ENCODE results near the gene OVOL3.
"Not testable (repeated sequence)": the region's sequence is repeated elsewhere in the genome, so short reads cannot be mapped to it uniquely, and the experiment has no call there.

The OVOL3 gene

DNA sequence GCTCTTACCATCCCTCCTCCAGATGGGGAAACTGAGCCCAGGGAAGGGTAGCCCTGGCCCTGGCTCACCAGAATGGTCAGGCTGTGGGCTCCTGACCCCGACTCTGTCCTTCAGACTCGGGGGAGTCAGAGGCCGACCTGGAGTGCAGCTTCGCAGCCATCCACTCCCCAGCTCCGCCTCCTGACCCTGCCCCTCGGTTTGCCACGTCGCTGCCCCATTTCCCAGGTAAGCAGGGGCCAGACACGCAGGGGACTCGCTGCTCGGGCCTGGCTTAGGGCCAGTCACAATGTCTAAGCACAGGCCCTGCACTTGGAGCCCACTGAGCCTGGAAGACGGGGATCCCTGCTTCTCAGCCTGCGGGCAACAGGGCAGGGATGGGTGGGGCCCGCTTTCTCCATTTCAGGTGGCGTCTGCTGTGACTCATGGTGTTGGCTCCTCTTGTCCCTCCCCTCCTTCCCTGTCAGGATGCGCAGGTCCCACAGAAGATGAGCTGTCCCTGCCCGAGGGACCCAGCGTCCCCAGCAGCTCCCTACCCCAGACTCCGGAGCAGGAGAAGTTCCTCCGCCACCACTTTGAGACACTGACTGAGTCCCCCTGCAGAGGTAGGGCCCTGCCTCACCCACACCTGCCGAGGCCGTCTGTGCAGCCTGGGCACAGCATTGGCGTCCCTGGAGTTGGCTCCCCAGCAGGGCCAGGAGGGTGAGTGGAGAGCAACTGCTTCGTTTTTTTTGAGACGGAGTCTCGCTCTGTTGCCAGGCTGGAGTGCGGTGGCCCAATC is 9.2 kb upstream of the OVOL3 start:
- DNase-seq = no peak

DNA sequence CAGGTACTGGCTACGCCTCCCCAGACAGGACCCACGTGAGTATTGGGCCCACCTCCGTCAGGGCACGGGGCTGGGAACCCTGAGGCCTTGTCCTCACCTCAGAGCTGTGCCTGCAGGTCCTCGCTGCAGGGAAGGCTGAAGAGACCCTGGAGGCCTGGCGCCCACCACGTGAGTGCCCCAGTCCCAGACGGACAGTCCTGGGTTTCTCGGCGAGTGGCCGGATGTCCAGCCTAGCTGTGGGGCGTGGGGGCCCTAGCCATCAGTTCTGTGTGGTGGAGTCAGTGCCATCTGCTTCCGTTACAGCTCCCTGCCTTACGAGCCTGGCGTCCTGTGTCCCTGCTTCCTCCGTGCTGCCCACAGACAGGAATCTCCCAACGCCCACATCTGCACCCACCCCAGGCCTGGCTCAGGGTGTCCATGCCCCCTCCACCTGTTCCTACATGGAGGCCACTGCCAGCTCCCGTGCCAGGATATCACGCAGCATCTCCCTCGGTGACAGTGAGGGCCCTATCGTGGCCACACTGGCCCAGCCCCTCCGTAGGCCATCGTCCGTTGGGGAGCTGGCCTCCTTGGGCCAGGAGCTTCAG is 7.8 kb upstream of the OVOL3 start:
- no peak for DNase-seq

DNA sequence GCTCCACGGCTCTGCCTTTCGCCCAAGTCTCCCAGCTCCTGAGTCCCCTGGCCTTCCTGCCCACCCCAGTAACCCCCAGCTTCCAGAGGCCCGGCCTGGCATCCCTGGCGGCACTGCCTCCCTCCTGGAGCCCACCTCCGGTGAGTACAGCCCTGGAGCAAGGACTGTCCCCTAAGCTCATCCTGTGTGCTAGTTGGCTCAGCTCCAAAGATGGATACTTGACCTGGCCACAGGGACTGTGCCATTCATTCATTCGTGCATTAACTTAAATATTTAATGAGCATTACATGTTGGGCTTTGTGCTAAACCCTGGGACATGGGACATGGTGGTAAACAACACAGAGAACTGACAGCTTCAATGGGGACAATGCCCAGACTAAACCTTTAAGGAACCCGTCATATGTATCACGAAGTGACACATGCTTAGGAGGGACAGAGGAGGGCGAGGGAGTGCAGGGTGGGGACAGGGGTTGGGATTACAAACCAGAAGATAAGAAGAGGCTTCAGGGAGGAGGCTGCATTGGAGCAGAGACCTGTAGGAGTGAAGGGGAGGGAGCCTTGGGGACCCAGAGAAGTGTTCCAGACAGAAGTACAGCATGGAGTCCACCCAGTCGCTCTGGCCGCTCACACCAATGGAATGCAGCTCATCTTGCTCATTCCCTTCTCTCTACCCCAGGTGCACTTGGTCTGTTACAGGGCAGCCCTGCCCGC is 6.9 kb upstream of the OVOL3 start:
- no peak for DNase-seq

DNA sequence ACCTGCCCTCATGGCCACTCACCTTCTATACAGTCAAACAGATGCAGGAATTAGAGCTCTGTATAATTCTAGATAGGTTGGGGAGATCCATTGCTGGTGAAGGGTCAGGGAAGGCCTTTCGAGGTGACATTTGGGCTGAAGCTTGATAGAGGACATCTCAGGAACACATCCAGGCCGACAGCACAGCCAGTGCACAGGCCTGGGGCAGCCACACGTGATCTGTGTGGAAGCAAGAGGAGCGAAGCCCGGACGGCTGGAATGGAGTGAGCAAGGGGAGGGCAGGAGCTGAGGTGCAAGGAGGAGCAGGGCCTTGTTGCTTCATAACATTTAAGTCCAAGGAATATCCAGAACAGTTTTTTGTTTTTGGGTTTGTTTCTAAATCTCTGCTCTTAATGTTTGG is 4.5 kb upstream of the OVOL3 start:
- DNase-seq = no peak

DNA sequence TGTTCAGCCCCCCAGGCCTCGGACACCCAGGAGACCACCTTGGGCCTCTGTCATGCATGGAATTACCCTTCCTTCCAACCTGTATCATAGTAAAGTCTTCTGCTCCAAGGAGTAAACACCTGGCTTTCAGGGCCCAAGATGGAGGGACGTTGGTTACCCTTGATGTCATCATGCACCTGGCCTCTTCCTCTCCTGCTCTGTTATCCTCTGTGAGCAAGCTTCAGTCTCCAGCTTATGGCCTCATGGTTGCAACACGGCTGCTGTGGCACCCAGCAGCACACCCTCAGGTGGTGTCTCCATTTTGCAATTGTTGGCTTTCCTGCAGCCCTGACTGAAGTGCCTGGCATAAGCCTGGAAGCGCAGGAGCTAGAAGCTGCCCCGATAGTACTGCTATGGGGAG is 4.0 kb upstream of the OVOL3 start:
- no peak for DNase-seq

DNA sequence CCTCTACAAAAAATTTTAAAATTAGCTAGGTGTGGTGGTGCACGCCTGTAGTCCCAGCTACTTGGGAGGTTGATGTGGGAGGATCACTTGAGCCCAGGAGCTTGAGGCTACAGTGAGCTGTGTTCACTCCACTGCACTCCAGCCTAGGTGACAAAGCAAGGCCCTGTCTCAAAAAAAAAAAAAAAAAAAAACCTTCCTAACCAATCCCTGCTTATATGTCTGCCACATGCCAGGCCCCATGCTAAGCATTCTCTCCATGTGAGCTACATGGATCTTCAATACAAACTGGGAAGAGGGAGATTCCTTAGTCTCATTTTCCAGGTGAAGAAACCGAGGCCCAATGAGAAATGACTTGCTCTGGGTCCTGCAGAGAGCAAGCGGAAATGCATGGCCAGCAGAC is 2.3 kb upstream of the OVOL3 start:
- DNase-seq = no peak

DNA sequence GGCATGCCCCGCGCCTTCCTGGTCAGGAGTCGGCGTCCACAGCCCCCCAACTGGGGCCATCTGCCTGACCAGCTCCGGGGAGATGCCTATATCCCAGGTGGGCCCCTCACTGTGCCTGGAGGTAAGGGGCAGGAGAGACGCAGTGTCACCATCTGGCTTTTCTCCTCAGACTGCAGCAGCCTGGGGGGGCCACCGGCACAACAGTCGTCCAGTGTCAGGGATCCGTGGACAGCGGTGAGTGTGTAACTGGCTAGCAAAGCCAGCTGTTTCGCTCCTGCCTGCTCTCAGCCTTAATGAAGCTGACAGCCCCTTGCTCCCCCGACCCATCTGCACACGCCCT is 227 bp downstream of the OVOL3 start:
- DNase-seq = no peak

DNA sequence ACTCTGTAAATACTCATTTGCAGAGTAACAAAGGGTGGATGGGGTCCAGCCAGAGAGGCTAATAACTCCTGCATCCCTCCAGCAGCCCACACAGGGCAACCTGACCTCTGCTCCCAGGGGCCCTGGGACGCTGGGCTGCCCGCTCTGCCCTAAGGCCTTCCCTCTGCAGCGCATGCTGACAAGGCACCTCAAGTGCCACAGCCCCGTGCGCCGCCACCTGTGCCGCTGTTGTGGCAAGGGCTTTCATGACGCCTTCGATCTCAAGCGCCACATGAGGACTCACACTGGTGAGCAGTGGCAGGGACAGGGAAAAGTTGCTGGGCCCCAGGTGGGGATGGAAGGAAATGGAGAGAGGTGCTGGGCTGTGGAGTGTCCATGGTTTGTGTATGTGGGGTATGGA is 1.7 kb downstream of the OVOL3 start:
- DNase-seq = no peak

DNA sequence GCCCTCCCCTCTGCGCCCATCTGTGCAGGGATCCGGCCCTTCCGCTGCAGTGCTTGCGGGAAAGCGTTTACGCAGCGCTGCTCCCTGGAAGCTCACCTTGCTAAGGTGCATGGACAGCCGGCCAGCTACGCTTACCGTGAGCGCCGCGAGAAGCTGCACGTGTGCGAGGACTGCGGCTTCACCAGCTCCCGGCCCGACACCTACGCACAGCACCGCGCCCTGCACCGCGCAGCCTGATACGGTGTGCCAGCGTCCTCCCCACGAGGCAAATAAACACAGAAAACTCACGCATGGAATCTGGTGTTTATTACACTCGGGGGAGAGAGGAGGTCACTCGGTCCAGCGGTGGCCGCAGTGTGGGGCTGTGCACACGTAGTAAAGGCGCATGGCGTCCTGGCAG is 2.5 kb downstream of the OVOL3 start:
- no peak for DNase-seq

DNA sequence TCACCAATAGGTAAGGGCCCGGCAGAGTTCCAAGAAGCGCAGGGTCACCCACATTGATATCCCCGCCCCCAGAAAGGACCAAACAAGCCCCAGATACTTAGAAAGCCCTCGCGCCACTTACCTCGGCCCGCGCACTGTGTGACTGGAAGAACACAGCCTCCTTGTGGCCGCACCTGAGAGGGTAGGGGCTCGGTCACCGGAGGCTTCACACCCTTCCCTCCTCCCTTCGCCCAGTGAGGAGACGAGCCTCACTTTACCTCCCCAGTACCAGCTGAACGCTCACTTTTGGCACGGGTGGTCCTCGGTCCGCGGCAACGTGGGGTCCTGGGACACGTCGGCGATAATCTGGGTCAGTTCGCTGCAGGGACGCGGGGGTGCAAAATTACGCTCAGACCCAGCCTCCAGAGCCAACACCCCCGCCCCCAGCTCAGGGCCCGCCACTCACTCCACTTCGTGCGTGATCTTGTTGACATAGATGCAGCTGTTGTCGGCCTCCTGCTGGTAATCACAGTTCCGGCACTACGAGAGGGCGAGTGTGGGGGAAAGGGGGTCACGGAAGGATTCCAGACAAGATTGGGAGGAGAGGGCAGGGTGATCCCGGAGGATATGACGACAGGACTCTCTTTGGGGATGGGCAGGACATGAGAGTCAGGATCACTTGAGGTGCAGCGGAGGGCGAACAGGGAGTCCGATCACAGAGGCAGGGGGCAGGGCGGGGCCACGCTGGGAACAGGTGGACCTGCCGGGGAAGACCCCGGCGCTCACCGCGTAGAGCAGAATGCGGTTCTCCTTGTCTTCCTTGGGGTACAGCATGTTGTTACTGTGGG is 3.2 kb downstream of the OVOL3 start:
- DNase-seq = peak in 2 of 3 donors; percentile 21 to 23

DNA sequence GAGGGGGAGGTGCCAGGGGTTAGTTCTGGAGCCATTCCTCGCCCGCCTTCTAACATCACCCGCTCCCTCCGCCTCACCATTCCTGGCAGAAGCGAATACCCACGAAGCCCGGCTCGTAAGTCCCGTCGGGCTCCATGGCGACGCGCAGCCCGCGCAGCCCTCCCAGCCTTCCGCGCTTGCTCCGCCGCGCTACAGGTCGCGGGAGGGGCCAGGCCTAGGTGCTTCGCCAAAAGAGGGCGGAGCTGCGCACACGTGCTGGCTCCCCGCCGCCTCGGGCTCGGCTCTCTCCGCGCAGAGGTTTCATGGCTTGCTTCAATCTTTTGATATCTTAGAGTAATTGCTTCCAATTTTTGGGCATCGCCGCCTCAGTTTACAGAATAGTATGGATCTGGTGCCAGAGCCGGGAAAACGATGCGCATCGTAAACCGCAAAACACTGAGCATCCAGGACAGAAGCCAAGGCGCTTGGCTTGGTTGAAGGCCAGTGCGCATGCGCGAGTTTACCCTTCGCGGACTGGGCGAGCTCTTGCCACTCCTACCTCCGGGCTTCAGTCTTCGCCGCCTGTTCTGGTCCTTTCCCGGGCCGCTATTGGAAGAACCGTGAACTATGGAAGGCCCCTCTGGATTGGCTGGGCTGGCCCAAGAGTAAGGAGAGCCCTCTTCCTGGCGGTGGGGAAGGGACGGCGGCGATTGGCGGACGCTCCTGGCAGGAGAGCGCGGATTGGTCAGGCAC is 3.9 kb downstream of the OVOL3 start, which contains the start of gene POLR2I:
TSS of gene POLR2I (minus strand) at position 155 of the 732 bp plus-strand sequence. CDS start at position 136, 19 bp downstream.
- DNase-seq = peak; percentile 99 to 100 (median 100)

DNA sequence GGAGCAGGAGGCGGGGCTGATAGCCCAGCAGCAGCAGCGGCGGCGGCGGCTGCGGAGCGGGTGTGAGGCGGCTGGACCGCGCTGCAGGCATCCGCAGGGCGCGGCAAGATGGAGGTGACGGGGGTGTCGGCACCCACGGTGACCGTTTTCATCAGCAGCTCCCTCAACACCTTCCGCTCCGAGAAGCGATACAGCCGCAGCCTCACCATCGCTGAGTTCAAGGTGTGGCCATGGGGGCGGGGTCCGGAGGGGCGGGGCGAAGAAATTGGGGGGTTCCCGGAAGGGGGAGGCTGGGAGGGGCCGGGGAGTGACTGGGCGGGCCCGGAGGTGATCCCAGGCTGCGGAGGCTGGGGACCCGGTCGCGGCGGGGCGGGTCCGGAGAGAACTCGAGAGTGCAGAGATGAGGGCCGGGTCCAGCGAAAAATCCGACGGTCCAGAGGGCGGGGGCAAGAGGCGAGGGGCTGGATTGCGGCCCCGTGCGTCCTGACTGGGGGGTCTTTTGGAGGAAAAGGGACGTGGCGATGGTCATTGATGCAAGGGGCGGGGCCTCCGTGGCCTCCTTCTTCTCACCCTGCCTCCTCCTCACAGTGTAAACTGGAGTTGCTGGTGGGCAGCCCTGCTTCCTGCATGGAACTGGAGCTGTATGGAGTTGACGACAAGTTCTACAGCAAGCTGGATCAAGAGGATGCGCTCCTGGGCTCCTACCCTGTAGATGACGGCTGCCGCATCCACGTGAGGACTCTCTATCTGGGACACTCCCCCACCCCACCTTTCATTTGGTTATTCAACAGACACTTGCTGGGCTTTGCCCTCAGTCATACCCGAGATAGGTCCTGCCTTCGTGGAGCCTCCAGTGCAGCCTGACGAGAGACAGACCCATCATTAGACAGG is 4.8 kb downstream of the OVOL3 start, which contains the start of gene TBCB:
TSS of gene TBCB (plus strand) at position 16 of the 891 bp plus-strand sequence. CDS start at position 109, 93 bp downstream.
- DNase-seq = peak; percentile 73 to 94 (median 88)

DNA sequence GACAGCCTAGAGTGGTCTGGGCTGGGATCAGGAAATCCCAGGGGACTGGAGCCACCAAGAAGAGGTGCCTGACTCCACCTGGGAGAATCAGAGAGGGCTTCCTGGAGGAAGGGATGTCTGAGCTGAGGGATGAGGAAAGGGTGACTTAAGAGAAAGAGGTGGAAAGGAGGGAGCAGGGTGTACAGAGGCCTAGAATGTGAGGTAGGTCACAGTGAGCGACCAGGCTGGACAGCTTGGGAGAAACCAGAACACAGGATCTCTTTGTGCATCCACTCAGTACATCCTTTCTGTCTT is 5.3 kb downstream of the OVOL3 start:
- DNase-seq = no peak

DNA sequence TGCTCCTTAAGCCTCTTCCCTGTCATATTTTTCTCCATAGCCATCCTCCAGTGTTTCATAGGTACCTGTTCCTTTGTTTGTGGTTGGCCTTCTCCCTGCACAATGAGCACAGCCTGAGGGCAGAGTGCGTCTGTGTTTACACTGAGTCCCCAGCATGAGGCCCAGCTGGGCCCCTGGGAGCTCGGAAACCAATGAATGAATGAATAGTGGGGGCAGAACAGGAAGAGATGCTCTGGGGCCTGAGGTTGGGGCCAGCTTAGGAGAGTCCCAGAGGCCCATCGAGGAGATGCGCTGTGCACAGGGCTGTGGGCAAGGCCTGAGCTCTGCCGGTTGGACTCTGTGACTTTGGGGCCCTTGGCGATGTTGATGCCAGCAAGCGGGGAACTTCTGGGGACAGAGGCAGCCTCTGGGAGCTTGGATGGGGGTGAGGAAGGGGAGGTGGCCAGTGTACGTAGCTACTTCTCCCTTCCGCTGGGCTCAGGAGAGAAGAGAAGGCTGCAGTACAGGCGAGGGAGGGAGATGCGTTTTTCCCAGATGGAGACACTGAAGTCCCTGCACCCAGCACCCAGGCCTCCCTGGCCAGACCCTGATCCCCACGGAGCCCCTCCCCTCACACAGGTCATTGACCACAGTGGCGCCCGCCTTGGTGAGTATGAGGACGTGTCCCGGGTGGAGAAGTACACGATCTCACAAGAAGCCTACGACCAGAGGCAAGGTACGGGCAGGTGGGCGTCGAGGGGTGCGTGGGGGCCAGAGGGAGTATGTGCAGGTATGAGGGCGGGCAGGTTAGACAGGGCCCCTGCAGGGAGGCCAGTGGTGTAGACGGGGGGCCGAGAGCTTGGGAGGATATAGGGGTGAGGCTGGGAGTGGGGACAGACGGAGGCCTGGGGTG is 9.4 kb downstream of the OVOL3 start:
- DNase-seq = no peak

DNA sequence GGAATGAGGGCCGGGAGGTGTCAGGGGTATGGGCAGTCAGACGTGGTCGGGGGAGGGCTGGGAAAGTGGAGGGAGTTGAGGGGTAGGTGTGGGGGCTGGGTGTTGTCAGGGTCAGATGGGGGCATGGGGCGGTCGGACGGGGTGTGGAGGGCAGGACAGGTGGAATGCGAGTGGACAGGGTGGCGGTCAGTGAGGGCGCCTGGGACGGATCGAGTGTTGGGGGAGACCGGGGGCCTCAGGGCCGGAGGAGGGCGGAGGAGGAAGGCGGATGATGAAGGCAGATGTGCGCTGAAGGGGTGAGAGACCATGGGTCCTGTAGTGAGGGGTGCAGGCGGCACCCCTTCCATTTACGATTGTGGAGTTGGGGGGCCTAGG is 10.0 kb downstream of the OVOL3 start:
- DNase-seq = no peak

DNA sequence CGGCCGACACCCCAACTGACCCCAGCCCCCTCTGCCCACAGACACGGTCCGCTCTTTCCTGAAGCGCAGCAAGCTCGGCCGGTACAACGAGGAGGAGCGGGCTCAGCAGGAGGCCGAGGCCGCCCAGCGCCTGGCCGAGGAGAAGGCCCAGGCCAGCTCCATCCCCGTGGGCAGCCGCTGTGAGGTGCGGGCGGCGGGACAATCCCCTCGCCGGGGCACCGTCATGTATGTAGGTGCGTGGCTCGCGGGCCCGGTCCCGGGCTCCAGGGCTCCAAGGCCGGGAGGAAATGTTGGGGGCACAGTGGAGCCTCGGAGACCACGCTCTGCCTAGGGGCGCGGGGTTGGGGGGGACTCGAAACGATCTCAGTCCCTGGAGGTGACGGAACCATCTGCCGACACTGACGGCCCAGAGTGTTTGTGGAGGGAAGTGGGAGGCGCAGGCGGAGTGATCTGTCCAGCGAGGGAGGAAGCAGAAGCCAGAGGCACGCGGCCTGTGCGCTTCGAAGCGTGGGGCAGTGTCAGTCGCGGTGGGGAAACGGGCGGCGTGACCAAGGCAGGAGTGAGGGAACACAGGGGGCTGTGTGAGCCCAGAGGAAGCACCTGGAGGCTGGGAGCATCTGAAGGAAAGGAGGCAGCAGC is 10.7 kb downstream of the OVOL3 start:
- DNase-seq = no peak

DNA sequence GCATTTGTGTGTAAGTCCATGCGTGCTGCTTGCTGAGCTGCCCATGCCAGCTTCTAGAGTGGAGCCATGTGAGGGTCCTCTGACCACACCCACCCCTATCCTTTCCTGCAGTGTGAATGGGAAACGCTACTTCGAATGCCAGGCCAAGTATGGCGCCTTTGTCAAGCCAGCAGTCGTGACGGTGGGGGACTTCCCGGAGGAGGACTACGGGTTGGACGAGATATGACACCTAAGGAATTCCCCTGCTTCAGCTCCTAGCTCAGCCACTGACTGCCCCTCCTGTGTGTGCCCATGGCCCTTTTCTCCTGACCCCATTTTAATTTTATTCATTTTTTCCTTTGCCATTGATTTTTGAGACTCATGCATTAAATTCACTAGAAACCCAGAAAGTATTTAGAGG is 14.6 kb downstream of the OVOL3 start:
- DNase-seq = no peak

DNA sequence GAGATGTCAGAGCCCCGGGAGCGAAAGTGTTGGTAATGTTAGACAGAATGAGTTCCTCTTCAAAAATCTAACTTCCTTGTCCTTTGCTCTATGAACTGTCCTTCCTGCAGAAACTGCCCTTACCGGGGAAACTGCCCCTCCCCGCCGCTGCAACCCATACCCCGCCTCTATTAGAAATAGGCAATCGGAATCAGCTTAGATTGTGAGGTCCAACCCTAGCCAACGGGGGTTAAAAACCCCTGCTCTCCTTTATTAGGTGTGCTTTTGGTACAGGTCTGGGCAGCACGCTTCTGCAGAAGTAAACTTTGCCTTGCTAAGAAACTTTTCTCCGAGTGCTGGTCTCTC is 17.4 kb downstream of the OVOL3 start:
- no peak for DNase-seq

DNA sequence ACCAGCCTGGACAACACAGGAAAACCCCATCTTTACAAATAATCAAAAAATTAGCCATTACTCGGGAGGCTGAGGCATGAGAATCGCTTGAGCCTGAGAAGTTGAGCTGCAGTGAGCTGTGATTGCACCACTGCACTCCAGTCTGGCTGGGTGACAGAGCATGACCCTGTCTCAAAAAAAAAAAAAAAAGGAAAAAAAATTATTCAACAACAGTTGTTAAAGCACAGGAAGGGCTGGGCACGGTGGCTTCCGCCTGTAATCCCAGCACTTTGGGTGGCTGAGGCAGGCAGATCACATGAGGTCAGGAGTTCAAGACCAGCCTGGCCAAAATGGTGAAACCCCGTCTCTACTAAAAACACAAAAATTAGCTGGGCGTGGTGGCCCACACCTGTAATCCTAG is 20.3 kb downstream of the OVOL3 start:
- peak; percentile 42 to 69 (median 57) for DNase-seq

DNA sequence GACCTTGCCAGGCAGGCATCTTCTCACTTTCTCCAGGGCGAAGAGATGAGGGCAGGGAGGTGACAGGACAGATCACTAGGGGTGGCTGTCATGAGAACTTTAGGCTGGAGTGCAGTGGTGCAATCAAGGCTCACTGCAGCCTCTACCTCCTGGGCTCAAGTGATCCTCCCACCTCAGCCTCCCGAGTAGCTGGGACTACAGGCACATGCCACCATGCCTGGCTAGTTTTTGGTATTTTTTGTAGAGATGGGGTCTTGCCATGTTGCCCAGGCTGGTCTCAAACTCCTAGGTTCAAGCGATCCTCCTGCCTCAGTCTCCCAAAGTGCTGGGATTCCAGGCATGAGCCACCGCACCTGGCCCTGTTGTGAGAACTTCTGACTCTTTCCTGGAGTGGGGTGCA is 23.9 kb downstream of the OVOL3 start:
- DNase-seq = not testable (repeated sequence)
